22Rv1 (cell line): ENCODE results near the gene RASD1.

Experiments used
- H3K27ac ChIP-seq: fragments of 450-650 bp; 2 replicates; pipeline ENCODE4 v1.5.1; 2017
- ZFX ChIP-seq: fragments of 450-650 bp; IDR thresholded peaks from 2 replicates; pipeline ENCODE4 v1.6.1; 2017; ENCODE audit warnings: antibody characterized with exemption, borderline replicate concordance
- TF ChIP-seq, protein P1 (sequence below): fragments of 450-650 bp; IDR thresholded peaks from 2 replicates; pipeline ENCODE4 v1.5.1; 2017; ENCODE audit warnings: mild to moderate bottlenecking

RASD1 gene

DNA sequence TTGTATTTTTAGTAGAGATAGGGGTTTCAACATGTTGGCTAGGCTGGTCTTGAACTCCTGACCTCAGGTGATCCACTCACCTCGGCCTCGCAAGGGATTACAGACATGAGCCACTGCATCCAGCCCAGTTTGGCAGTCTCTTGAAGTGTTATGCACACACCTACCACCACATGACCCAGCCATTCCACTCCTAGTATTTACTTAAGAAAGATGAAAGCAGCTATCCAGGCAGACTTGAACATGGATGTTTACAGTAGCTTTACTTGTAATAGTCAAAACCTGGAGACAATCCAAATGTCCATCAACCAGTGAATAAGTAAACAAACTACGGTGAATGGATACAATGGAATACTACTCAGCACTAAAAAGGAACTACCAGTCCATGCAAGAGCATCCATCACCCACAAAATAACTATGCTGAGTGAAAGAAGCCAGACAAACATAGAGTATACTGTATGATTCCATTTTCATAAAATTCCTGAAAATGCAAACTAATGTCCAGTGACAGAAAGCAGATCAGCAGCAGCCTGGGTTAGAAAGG, 37.8 kb upstream of the RASD1 start:
- no peak overlapping the region for H3K27ac ChIP-seq
- no peak for TF ChIP-seq ZFX
- TF ChIP-seq, protein P1, sequence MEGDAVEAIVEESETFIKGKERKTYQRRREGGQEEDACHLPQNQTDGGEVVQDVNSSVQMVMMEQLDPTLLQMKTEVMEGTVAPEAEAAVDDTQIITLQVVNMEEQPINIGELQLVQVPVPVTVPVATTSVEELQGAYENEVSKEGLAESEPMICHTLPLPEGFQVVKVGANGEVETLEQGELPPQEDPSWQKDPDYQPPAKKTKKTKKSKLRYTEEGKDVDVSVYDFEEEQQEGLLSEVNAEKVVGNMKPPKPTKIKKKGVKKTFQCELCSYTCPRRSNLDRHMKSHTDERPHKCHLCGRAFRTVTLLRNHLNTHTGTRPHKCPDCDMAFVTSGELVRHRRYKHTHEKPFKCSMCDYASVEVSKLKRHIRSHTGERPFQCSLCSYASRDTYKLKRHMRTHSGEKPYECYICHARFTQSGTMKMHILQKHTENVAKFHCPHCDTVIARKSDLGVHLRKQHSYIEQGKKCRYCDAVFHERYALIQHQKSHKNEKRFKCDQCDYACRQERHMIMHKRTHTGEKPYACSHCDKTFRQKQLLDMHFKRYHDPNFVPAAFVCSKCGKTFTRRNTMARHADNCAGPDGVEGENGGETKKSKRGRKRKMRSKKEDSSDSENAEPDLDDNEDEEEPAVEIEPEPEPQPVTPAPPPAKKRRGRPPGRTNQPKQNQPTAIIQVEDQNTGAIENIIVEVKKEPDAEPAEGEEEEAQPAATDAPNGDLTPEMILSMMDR, result no peak

DNA sequence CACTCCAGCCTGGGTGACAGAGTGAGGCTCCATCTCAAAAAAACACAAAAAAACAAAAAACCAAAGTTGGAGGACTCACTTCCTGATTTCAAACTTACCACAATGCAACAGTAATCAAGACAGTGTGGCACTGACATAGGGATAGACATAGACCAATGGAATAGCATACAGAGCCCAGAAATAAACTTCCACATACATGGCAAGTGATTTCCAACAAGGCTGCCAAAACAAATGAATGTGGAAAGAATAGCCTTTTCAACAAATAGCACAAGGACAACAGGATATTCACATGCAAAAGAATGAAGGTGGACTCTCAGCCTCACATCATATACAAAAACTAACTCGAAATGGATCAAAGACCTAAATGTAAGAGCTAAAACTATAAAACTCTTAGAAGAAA, 36.8 kb upstream of the RASD1 start:
- no peak overlapping the region for H3K27ac ChIP-seq
- no peak for TF ChIP-seq ZFX
- TF ChIP-seq, protein P1, result no peak

GRCh38 chr17:17531156-17531555, 35.0 kb upstream of the RASD1 start:
- TF ChIP-seq, protein P1, result no peak
- TF ChIP-seq ZFX, result no peak
- H3K27ac ChIP-seq, result no peak overlapping the region

DNA sequence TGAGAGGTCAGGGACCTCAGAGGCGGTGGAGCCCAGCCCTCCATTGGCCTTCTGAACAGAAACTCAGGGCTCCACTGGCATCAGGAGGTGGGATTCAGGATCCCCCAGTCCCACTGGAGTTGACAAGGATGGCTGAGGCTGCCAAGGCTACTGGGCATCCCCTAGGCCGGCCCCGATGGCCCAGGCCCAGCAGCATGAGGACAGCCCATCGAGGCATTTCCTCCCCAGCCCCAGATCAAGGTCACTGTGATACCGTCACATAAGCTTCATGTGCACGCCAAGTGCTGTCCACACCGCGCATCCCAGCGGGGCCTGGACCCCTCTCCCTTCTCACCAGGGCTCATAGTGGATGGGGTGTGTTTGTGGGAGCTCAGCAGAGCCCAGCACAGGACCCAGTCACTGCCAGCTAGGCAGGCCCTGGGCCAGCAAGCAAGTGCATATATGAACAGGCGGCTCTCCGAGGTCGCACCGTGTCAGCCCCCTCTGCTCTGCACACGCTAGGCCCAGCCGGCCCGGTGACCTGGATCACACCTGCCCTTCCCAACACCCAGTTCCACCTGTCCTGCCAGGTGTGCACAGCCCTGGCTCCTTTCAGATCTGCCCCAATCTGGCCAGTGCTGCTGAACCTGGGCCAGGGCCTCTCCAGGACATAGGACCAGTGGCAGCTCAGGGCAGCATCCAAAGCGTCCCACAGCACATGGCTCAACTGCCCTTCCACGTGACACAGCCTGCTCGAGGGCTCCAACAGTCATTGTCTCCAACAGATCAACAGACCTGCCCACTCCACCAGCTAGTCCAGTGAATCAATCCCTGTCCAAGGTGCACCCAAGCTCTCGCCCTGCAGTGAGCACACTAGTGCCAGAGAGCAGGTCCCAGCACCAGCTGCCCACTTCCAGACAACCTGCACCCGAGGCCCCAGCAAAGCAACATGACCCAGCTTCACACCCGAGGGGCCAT, 32.8 kb upstream of the RASD1 start:
- no peak for TF ChIP-seq ZFX
- TF ChIP-seq, protein P1, result no peak
- no peak overlapping the region for H3K27ac ChIP-seq

DNA sequence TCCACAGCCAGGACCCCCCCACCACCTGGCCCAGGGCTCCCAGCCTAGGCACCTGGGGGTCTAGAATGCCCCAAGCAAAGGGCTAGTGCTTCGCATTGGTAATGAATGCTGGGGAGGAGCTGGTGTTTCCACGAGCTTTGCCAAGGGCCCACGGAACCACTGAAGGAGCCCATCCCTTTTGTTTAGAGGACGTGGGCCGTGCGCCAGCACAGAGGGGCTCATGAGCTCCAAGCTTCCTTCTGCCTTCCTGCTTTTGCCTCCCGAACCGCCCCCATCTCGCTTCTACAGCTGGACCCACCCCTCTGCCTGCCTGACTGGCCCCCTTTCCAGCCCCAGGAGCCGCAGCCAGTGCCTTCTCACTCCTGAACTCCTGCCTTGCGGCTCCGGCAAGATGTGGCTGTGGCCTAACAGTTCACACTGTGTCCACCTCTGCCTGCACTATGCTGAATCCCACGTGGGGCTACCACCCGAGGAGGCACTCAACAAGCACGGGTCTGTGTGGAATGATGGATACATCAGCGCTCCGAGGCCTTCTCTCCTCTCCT, 31.8 kb upstream of the RASD1 start:
- no peak for TF ChIP-seq ZFX
- TF ChIP-seq, protein P1, result no peak
- H3K27ac ChIP-seq, result no peak overlapping the region

DNA sequence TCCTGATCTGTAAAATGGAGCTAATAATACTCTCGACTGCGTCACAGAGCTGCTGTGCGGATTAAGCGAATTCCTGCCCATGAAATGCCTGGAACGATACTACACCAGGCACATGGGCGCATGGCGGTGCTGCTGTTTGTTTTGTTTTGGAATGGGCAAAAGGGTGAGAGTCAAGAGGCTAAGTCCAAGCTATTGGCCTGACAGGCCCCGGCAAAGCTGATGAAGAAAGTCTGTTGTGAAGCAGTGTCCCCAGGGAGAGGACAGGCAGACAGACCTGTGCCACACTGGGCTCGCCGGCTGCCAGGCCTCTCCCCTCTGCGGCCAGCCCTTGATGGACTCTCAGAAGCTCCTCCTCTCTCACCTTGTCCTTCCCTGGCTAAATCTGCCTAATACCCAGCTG, 31.3 kb upstream of the RASD1 start:
- TF ChIP-seq, protein P1, result no peak
- no peak for TF ChIP-seq ZFX
- H3K27ac ChIP-seq, result no peak overlapping the region

DNA sequence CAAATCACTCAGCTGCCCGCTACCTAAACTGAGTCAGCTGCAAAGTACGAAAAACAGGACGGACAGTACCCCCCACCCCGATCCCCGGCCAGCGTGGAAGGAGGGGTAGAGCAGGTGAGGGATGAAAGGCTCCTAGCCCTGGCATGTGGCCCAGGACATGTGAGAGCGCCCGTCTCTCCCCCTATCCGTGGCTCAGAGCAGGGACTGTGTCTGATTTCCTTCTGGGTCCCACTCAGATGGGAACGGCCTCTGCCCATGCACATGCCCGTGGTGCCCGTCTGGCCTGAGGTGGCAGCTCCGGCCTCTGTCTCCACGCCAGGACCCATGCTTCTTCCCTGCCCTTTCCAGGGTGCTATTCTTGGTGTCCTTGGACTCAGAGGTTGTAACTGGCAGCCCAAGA, 30.2 kb upstream of the RASD1 start:
- no peak overlapping the region for H3K27ac ChIP-seq
- no peak for TF ChIP-seq ZFX
- TF ChIP-seq, protein P1, result no peak
